GM12872 (cell line): ENCODE data around the gene PIEZO1.

Experiments
- CTCF ChIP-seq: IDR thresholded peaks from 3 replicates; pipeline ENCODE4 v1.5.1; 2011; ENCODE audit warnings: low read depth, mild to moderate bottlenecking, low read length, moderate library complexity; ENCODE audit not compliant: insufficient read depth

PIEZO1 gene

GRCh38 chr16:88758227-88758943 lies 26.6 kb downstream of the PIEZO1 start:
- no peak for TF ChIP-seq CTCF

- 0 out of 3 replicates have a peak, but pooled peaks have one; percentile 11 for TF ChIP-seq CTCF
Measured at GRCh38 chr16:88755745-88756443, 29.1 kb downstream of the PIEZO1 start.

GRCh38 chr16:88754912-88755744 lies 29.9 kb downstream of the PIEZO1 start:
- no peak for TF ChIP-seq CTCF

GRCh38 chr16:88754109-88754911 lies 30.7 kb downstream of the PIEZO1 start:
- no peak for TF ChIP-seq CTCF

GRCh38 chr16:88753602-88754001 lies 31.4 kb downstream of the PIEZO1 start:
- no peak for TF ChIP-seq CTCF

- 0 out of 3 replicates have a peak, but pooled peaks have one; percentile 2 for TF ChIP-seq CTCF
Measured at GRCh38 chr16:88753191-88753590, 31.8 kb downstream of the PIEZO1 start.
